Muscle layer of duodenum (tissue), 2 donors: ENCODE measurements around the gene MBLAC1.

Experiments
- H3K27ac ChIP-seq: one replicate; pipeline ENCODE4 v1.7.0; 2013; ENCODE audit warnings: mild to moderate bottlenecking, low read length
- H3K27me3 ChIP-seq: one replicate; pipeline ENCODE4 v1.7.0; 2013; ENCODE audit warnings: low read depth, mild to moderate bottlenecking, control low read depth, low read length
- H3K36me3 ChIP-seq, 2 donors: one replicate each; pipeline ENCODE4 v1.7.0; 2013; ENCODE audit warnings: low read length in 2 of 2, control low read depth in 1 of 2, mild to moderate bottlenecking in 1 of 2; ENCODE audit not compliant: insufficient read depth in 2 of 2, control insufficient read depth in 1 of 2
- H3K4me1 ChIP-seq, 2 donors: one replicate each; pipeline ENCODE4 v1.7.0; 2013; ENCODE audit warnings: low read length in 2 of 2, mild to moderate bottlenecking in 2 of 2, control low read depth in 1 of 2, moderate library complexity in 1 of 2; ENCODE audit not compliant: insufficient read depth in 2 of 2, control insufficient read depth in 1 of 2
- H3K4me3 ChIP-seq, 2 donors: one replicate each; pipeline ENCODE4 v1.7.0; 2013; ENCODE audit warnings: low read length in 2 of 2, low read depth in 1 of 2, mild to moderate bottlenecking in 1 of 2
- H3K9me3 ChIP-seq, 2 donors: one replicate each; pipeline ENCODE4 v1.7.0; 2013; ENCODE audit warnings: low read length in 2 of 2, control low read depth in 1 of 2, mild to moderate bottlenecking in 1 of 2; ENCODE audit not compliant: control insufficient read depth in 1 of 2
- donor health status: healthy.

The MBLAC1 gene

GRCh38 chr7:100126931-100127865, at the start of gene MBLAC1:
TSS of gene MBLAC1 (plus strand) at chr7:100126967. CDS start at chr7:100127396, 429 bp downstream.
- H3K27me3 ChIP-seq, result no peaks in the 10 kb centered on the region
- peaks cover 0 to 3% of the 10 kb centered on the region in 2 donors for H3K36me3 ChIP-seq
- peak within 1 kb of the TSS; percentile 96 for H3K27ac ChIP-seq
- H3K4me3 ChIP-seq, result peak within 1 kb of the TSS; percentile 91 to 93
- H3K9me3 ChIP-seq, result no peaks in the 10 kb centered on the region
- H3K4me1 ChIP-seq, result peaks cover 7 to 18% of the 10 kb centered on the region in 2 donors

- H3K4me1 ChIP-seq, result peaks cover 0 to 21% of the 10 kb centered on the region in 2 donors
- peaks cover 43 to 59% of the 10 kb centered on the region in 2 donors for H3K36me3 ChIP-seq
- H3K27ac ChIP-seq, result no peak overlapping the region
- H3K9me3 ChIP-seq, result peaks cover 2 to 4% of the 10 kb centered on the region in 2 donors
- no peaks in the 10 kb centered on the region for H3K27me3 ChIP-seq
- no peak overlapping the region for H3K4me3 ChIP-seq
Observed at GRCh38 chr7:100077205-100077604, 49.6 kb upstream of the MBLAC1 start.

GRCh38 chr7:100079024-100079560, 47.7 kb upstream of the MBLAC1 start:
- H3K27me3 ChIP-seq, result no peaks in the 10 kb centered on the region
- H3K27ac ChIP-seq, result peak overlapping the region; percentile 35
- H3K4me3 ChIP-seq, result no peak overlapping the region
- peaks cover 0 to 30% of the 10 kb centered on the region in 2 donors for H3K4me1 ChIP-seq
- H3K36me3 ChIP-seq, result peaks cover 27 to 41% of the 10 kb centered on the region in 2 donors
- no peaks in the 10 kb centered on the region for H3K9me3 ChIP-seq

GRCh38 chr7:100080907-100081534, 45.7 kb upstream of the MBLAC1 start:
- Histone ChIP-seq H3K27ac (peak overlapping the region; percentile 89), H3K4me1 (peaks cover 0 to 30% of the 10 kb centered on the region in 2 donors), H3K36me3 (peaks cover 8 to 21% of the 10 kb centered on the region in 2 donors), H3K9me3 (no peaks in the 10 kb centered on the region), H3K27me3 (no peaks in the 10 kb centered on the region), H3K4me3 (peak overlapping the region; percentile 94)

- Histone ChIP-seq H3K27me3 (no peaks in the 10 kb centered on the region), H3K4me1 (peaks cover 0 to 30% of the 10 kb centered on the region in 2 donors), H3K4me3 (peak within 1 kb of the TSS; percentile 94), H3K27ac (peak within 1 kb of the TSS; percentile 89), H3K9me3 (no peaks in the 10 kb centered on the region), H3K36me3 (peaks cover 5 to 16% of the 10 kb centered on the region in 2 donors)
Observed at GRCh38 chr7:100081535-100082102, 45.1 kb upstream of the MBLAC1 start, which contains the start of gene ZNF3. TSS of gene ZNF3 (minus strand) at chr7:100081723. CDS start at chr7:100077357, 4,366 bp downstream.

GRCh38 chr7:100082978-100083377, 43.8 kb upstream of the MBLAC1 start:
- Histone ChIP-seq H3K36me3 (peaks cover 0 to 9% of the 10 kb centered on the region in 2 donors), H3K9me3 (no peaks in the 10 kb centered on the region), H3K4me3 (no peak overlapping the region), H3K27ac (no peak overlapping the region), H3K27me3 (no peaks in the 10 kb centered on the region), H3K4me1 (peaks cover 0 to 33% of the 10 kb centered on the region in 2 donors)

- Histone ChIP-seq H3K9me3 (no peaks in the 10 kb centered on the region), H3K36me3 (peaks cover 2 to 4% of the 10 kb centered on the region in 2 donors), H3K27ac (no peak overlapping the region), H3K4me3 (no peak overlapping the region), H3K4me1 (peaks cover 5 to 29% of the 10 kb centered on the region in 2 donors), H3K27me3 (no peaks in the 10 kb centered on the region)
Observed at GRCh38 chr7:100085515-100085914, 41.3 kb upstream of the MBLAC1 start.

GRCh38 chr7:100087055-100087750, 39.6 kb upstream of the MBLAC1 start:
- Histone ChIP-seq H3K4me1 (peaks cover 5 to 25% of the 10 kb centered on the region in 2 donors), H3K27me3 (no peaks in the 10 kb centered on the region), H3K36me3 (peaks cover 19 to 21% of the 10 kb centered on the region in 2 donors), H3K4me3 (no peak overlapping the region), H3K27ac (no peak overlapping the region), H3K9me3 (no peaks in the 10 kb centered on the region)

GRCh38 chr7:100088095-100088620, 38.6 kb upstream of the MBLAC1 start:
- H3K9me3 ChIP-seq, result no peaks in the 10 kb centered on the region
- peaks cover 5 to 15% of the 10 kb centered on the region in 2 donors for H3K4me1 ChIP-seq
- peak overlapping the region; percentile 84 for H3K27ac ChIP-seq
- H3K36me3 ChIP-seq, result peaks cover 28 to 29% of the 10 kb centered on the region in 2 donors
- H3K27me3 ChIP-seq, result no peaks in the 10 kb centered on the region
- peak overlapping the region; percentile 58 to 88 for H3K4me3 ChIP-seq
